Right cardiac atrium (tissue), 5 donors: ENCODE results near the gene FRK. TPM values are rescaled to one million over a fixed set of nuclear protein-coding genes. Genes with fewer than 3 reads are reported as not detected.

Experiments
- ATAC-seq, 2 donors: fragments of 200-7000 bp; cut with Tn5 transposase; one replicate each; pipeline versions ENCODE4 v1.8.0 to v1.9.1; 2020; ENCODE audit warnings: moderate library complexity in 2 of 2, mild to moderate bottlenecking in 1 of 2
- DNase-seq, 3 donors: peaks; one replicate each; pipeline ENCODE4 v3.0.0-alpha.2; 2020
- H3K27ac ChIP-seq: one replicate; pipeline ENCODE4 v1.5.1; 2013; ENCODE audit warnings: mild to moderate bottlenecking, low read length, control low read depth, moderate library complexity
- H3K27me3 ChIP-seq: one replicate; pipeline ENCODE4 v1.6.1; 2013; ENCODE audit not compliant: control insufficient read depth, insufficient read depth
- H3K4me1 ChIP-seq: one replicate; pipeline ENCODE4 v1.6.1; 2013; ENCODE audit warnings: low read length; ENCODE audit not compliant: control insufficient read depth, insufficient read depth
- H3K4me3 ChIP-seq: one replicate; pipeline ENCODE4 v1.5.1; 2013; ENCODE audit warnings: low read length, control low read depth
- H3K9me3 ChIP-seq: one replicate; pipeline ENCODE4 v1.6.1; 2013; ENCODE audit warnings: low read length; ENCODE audit not compliant: control insufficient read depth
- WGBS: extraction: QIAGEN DNeasy Blood & Tissue Kit; methylation state at CpG from one replicate; pipeline ENCODE4 v1.1.7; 2013; 5-methylcytosine and 5-hydroxymethylcytosine counted together
- intact Hi-C, 4 donors: fragments of 100-400 bp; cut with DNase I; formaldehyde crosslinking; loops; one replicate each; pipeline versions ENCODE4 v1.11.0 to v1.14.0; 2022 to 2023
- polyA plus RNA-seq: library from polyadenylated mRNA; stranded (reverse); fragments of 200-250 nt; gene quantifications from one replicate; pipeline ENCODE4 v1.2.3, GENCODE V29; 2013
- total RNA-seq, 4 donors: library from RNA; stranded (reverse); fragmentation: NEBNext Ultra II Directional; extraction: Animal tissue kit (Norgen Biotek cat#: 25700); gene quantifications; one replicate each; pipeline ENCODE4 v1.2.1, GENCODE V29; 2021
- donor health status: healthy with polysubstance abuse.
- donor health status: DM: no; HTN: yes; CAD: no.
- donor health status: DM: no; HTN: no; CAD: no.
- donor health status: DM: no; HTN: yes; CAD: no; lungs with severe emphysema.
- donor health status: DM: yes; HTN: yes; CAD: no.

Gene FRK
- total and polyA plus RNA-seq, 5 donors: 1.00 to 5.8 (median 4.3) TPM

DNA sequence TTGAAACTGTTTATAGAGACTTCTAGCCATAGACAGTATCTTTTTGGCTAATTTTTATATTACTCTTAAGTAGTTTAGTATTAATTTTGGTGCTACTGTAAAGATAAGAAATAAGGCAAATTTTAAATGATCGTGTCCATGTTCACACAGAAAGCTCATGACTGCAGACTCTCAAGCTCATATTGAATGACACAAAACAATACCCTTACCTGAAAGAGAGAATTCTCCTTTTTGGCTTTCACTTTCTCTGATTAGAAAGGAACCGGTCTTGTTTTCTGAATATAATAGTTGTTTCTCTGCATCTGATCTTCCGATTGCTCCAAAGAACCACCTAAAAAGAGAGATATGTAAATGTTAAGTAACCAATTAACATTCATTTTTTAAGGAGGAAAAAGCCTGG, 57.0 kb downstream of the FRK start:
- ATAC-seq: no peak
- no peaks in the 10 kb centered on the region for H3K27me3 ChIP-seq
- H3K27ac ChIP-seq: no peak overlapping the region
- no peak overlapping the region for H3K4me3 ChIP-seq
- intact Hi-C loops: no loop called here
- DNase-seq: no peak
- no peaks in the 10 kb centered on the region for H3K4me1 ChIP-seq
- 68% methylated on average over 3 of the region's 3 CpGs for WGBS
- no peaks in the 10 kb centered on the region for H3K9me3 ChIP-seq

DNA sequence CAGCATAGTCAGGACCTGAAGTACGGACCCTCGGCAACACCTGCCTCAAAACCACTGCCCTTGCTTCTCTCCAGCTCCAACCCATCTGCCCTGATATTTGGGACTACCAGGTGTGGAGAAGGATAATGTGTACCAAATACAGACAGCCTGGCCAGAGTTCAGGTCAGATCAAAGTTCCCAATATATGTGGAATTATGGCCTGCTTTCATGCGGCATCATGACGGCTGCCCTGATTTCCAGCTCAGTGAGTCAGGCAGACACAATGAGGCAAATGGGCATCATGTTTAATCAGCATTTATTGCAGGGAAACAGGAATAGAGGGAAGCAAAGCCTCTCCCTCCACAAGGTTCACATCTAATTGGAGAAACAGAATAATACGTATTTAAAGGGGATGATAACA, 57.9 kb downstream of the FRK start:
- Histone ChIP-seq H3K4me1 (no peaks in the 10 kb centered on the region), H3K27me3 (no peaks in the 10 kb centered on the region), H3K27ac (no peak overlapping the region), H3K9me3 (no peaks in the 10 kb centered on the region), H3K4me3 (no peak overlapping the region)
- 95% methylated on average over 5 of the region's 5 CpGs for WGBS
- ATAC-seq (no peak), DNase-seq (no peak)
- intact Hi-C loops: no loop called here

DNA sequence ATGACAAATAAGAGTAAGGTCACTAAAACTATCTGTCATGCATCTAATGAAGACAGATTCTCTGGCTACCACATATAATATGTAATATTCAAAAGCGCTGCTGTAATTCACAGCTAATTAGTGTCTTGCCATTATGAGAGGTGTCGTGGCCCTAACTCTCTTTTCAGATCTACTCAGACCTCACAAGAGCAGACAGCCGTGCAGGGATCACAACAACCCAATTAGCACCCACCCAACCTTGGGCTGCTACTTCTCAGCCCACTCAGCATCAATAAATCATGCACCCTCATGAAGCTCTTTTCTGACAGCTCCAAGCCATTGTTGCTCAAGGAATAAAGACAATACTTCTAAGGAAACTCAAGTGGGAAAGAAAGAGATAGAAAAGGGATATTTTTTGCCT, 61.5 kb downstream of the FRK start:
- DNase-seq (no peak), ATAC-seq (no peak)
- Histone ChIP-seq H3K4me1 (no peaks in the 10 kb centered on the region), H3K4me3 (no peak overlapping the region), H3K9me3 (no peaks in the 10 kb centered on the region), H3K27ac (no peak overlapping the region), H3K27me3 (no peaks in the 10 kb centered on the region)
- 81% methylated on average over 3 of the region's 3 CpGs for WGBS
- intact Hi-C loops: no loop called here

DNA sequence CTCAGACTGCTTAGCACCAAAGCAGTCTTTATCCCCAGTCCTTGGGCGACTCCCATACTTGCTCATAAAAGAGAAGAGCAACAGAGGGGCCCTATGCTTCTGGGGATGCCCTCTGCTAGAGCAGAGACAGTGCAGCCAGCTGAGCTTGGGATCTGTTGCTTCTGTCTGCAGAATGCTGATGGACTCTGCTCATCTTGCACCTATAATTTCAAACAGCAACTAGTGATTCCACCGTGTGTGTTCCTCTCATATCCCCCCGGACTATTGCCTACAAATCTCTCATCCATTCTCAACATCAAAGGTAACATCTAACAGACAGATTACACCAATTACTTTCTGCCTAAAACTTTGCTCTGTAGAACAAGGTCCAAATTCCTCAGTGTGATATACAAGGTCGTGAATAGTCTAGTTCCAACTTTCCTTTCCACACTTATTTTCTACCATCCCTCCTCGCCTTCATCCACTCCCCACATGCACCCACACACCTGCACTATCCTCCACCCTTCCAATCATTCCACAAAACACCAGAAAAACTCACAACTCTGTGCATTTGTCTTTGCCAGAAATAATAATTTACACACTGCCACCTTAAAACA, 62.6 kb downstream of the FRK start:
- DNase-seq (no peak), ATAC-seq (no peak)
- H3K27me3 ChIP-seq: no peaks in the 10 kb centered on the region
- WGBS: 76% methylated on average over 5 of the region's 5 CpGs
- H3K9me3 ChIP-seq: no peaks in the 10 kb centered on the region
- intact Hi-C loops: no loop called here
- no peaks in the 10 kb centered on the region for H3K4me1 ChIP-seq
- no peak overlapping the region for H3K27ac ChIP-seq
- H3K4me3 ChIP-seq: no peak overlapping the region

DNA sequence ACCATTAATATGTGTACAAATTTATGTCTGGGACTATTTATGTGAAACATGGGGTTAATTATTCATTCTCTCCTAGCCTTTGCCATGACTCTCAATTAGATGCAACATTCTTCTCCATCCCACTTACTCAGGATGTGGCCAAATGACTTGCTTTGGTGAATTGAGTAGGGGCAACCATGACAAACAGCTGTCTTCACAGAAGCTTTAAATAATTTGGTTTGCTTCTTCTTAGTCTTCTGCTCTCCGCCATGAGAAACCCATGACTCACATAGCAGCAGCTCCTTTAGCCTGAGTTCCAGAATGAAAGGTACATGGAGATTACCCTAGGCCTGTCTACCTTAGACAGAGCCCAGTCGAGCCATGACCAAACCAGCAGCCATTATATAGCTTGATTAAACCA, 74.7 kb downstream of the FRK start:
- Histone ChIP-seq H3K4me1 (no peaks in the 10 kb centered on the region), H3K9me3 (no peaks in the 10 kb centered on the region), H3K27ac (no peak overlapping the region), H3K4me3 (no peak overlapping the region), H3K27me3 (no peaks in the 10 kb centered on the region)
- intact Hi-C loops: no loop called here
- no peak for ATAC-seq
- WGBS: 81% methylated on average over 2 of the region's 2 CpGs
- DNase-seq: no peak

DNA sequence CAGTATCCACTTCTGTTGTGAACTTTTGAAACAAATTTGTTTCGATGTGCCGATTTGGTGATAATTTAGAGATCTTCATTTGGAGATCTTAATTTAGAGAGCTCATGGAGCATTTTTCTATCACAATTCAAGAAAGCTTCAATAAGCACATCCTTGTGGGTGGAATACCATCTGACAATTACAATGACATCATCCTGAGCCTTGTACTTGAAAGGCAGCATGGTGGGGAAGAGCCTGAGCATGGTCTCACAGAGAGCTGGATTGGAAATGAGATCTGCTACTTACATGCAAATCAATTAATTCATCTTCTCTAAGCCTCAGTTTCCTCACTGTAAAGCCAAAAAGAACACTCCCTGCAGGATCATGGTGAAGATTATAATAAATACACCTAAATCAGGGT, 75.9 kb downstream of the FRK start:
- Histone ChIP-seq H3K9me3 (no peaks in the 10 kb centered on the region), H3K4me1 (no peaks in the 10 kb centered on the region), H3K27ac (no peak overlapping the region), H3K4me3 (no peak overlapping the region), H3K27me3 (no peaks in the 10 kb centered on the region)
- 72% methylated on average over 2 of the region's 2 CpGs for WGBS
- DNase-seq (no peak), ATAC-seq (no peak)
- intact Hi-C loops: no loop called here

DNA sequence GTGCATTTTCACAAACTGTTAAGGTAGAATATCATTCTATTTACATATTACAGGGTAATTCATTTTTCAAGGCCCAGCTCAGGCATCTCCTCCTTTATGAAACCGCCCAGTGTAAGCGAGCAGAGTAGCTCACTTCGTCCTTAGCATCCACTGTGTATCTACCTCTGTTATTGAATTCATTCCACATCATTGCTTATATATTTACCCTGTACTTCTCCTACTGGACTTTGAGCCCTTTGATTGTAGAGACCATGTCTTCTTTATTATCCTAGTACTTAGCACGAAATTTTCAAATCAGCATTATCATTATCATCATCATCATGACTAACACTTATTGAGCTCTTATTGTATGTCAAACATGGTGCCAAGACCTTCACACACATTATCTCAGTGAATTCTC, 76.7 kb downstream of the FRK start:
- DNase-seq: no peak
- no peaks in the 10 kb centered on the region for H3K27me3 ChIP-seq
- no peaks in the 10 kb centered on the region for H3K4me1 ChIP-seq
- no peak overlapping the region for H3K4me3 ChIP-seq
- 84% methylated on average over 4 of the region's 4 CpGs for WGBS
- intact Hi-C loops: no loop called here
- ATAC-seq: no peak
- no peaks in the 10 kb centered on the region for H3K9me3 ChIP-seq
- no peak overlapping the region for H3K27ac ChIP-seq

DNA sequence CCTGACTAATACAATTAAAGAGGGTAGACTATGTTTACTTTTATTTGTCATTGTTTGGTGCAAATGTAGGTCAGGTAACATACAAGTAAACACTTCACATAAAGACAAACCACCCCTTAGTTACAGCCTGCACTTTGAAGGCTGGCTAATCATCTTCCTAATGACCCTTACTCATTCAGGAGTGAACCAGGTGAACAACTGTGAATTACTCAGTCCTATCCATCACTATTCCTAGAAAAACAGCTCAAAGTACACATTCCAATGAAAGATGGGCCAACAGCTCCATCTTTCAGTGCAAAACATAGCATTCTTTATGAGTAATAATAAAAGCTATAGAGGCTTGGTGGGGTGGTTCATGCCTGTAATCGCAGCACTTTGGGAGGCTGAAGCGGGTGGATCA, 78.2 kb downstream of the FRK start:
- no peak for ATAC-seq
- intact Hi-C loops: no loop called here
- Histone ChIP-seq H3K27ac (no peak overlapping the region), H3K27me3 (no peaks in the 10 kb centered on the region), H3K4me1 (no peaks in the 10 kb centered on the region), H3K9me3 (no peaks in the 10 kb centered on the region), H3K4me3 (no peak overlapping the region)
- DNase-seq: no peak
- WGBS: 95% methylated on average over 2 of the region's 2 CpGs

DNA sequence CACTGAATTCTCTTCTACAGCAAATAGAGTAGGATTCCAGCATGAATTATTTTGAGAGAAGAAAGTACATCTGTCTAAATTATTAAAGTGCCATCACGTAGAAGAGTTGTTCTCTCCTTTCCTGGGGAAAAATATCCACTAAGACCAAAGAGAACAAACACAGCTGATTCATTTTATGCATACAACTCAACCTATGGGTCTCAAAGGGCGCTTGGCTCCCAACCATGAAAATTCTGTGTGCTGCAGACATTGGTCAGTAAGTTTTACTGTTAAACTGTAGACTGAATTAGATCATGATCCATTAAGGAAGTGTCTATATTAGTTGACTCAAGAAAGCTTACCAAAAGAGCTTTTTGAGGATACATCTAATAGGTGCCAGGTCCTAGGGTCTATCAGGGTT, 83.5 kb downstream of the FRK start:
- H3K27me3 ChIP-seq: no peaks in the 10 kb centered on the region
- DNase-seq: no peak
- intact Hi-C loops: no loop called here
- no peak for ATAC-seq
- H3K4me3 ChIP-seq: no peak overlapping the region
- H3K4me1 ChIP-seq: no peaks in the 10 kb centered on the region
- no peaks in the 10 kb centered on the region for H3K9me3 ChIP-seq
- 57% methylated on average over 2 of the region's 2 CpGs for WGBS
- H3K27ac ChIP-seq: no peak overlapping the region

DNA sequence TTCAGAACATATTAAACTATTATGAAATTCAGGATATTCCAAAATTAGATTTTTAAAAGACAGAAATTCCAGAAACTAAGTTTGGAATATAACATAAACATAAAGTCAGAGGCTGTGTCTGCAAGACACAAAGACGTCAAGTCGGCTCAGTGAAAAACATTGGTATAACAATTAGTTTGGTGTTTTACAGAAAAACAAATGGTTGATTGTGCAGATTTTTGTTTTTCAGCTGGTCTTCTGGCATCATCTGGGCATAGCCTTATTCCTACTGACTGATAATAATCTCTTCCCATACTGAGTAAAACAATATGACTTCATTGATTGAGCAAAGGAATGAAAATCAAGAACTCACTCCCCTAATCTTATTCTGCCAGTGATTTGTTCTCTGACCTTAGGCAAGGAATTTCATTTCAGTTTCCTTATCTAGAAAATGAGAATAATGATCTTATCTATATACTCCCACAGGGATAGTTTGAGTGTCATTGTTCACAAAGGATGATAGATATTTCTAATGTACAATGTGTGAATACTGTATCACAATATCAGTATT, 84.3 kb downstream of the FRK start:
- 85% methylated on average over 2 of the region's 2 CpGs for WGBS
- Histone ChIP-seq H3K4me1 (no peaks in the 10 kb centered on the region), H3K4me3 (no peak overlapping the region), H3K27ac (no peak overlapping the region), H3K27me3 (no peaks in the 10 kb centered on the region), H3K9me3 (no peaks in the 10 kb centered on the region)
- DNase-seq (no peak), ATAC-seq (no peak)
- intact Hi-C loops: no loop called here

DNA sequence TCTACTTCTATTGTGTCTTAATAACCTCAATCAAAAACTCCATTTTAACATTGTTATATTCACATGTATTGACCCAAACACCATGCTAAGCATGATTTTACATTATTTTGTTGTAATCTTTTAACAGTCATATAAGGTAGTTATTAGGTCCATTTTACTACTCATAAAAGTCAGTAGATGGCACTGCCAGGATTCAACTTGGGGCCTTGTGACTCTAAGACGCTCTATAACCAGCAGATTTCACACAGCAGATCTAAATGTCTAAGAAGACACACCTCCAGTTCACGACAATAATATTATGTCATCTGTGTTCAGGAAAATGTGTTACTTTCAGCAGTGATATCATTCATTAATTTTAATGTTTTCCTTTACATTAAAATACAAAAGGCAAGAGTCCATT, 88.0 kb downstream of the FRK start:
- Histone ChIP-seq H3K27ac (no peak overlapping the region), H3K27me3 (no peaks in the 10 kb centered on the region), H3K4me1 (no peaks in the 10 kb centered on the region), H3K9me3 (no peaks in the 10 kb centered on the region), H3K4me3 (no peak overlapping the region)
- intact Hi-C loops: no loop called here
- 84% methylated on average over 2 of the region's 2 CpGs for WGBS
- DNase-seq (no peak), ATAC-seq (no peak)

DNA sequence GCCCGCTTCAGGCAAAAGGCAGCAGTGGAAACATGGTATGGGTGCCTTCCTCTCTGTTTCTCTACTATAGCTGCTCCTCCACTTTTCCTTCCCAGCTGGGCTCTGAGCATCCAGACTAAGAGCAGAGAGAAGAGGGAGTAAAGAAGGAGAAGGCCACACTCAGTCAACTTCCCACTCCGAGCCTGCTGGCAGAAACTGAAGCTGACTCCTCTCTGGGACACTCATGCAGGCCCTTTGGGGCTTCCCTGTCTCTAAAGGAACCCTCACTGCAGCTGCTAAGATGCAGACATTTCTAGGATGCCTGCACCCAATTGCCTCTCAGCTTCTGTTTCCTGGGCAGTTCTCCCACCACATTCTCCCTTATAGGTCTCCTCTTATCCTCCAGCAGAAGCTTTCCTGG, 88.9 kb downstream of the FRK start:
- ATAC-seq: peak in 1 of 2 donors; percentile 19
- intact Hi-C loops: no loop called here
- 70% methylated on average over 2 of the region's 2 CpGs for WGBS

More for the DNA sequence above, 88.9 kb downstream of the FRK start:
- no peak for DNase-seq
- Histone ChIP-seq H3K4me3 (no peak overlapping the region), H3K27me3 (no peaks in the 10 kb centered on the region), H3K4me1 (no peaks in the 10 kb centered on the region), H3K9me3 (no peaks in the 10 kb centered on the region), H3K27ac (no peak overlapping the region)
